HepG2 (cell line): Measurements from ENCODE around the gene RPS5. TPM values are rescaled to one million over a fixed set of nuclear protein-coding genes. Genes with fewer than 3 reads are reported as not detected.

Experiments
- HNRNPH1 ChIP-seq: fragments of 200-400 bp; formaldehyde crosslinking; optimal IDR thresholded peaks from 2 replicates; pipeline ENCODE3; 2017; ENCODE audit warnings: mild to moderate bottlenecking, low read depth, low read length
- JUND ChIP-seq: sonication (generic); formaldehyde crosslinking; IDR thresholded peaks from 2 replicates; pipeline ENCODE4 v1.8.0; 2022; ENCODE audit warnings: mild to moderate bottlenecking, missing genetic modification reagents
- NCOR1 ChIP-seq: fragments of 200-600 bp; sonication (generic); IDR thresholded peaks from 2 replicates; pipeline ENCODE4 v1.7.0; 2017; ENCODE audit warnings: antibody characterized with exemption, low read length, borderline replicate concordance
- PHF20 ChIP-seq: sonication (generic); formaldehyde crosslinking; IDR thresholded peaks from 2 replicates; pipeline ENCODE4 v1.5.0; 2020; ENCODE audit warnings: mild to moderate bottlenecking, missing genetic modification reagents
- POLR2AphosphoS2 ChIP-seq: IDR thresholded peaks from 2 replicates; pipeline ENCODE4 v1.6.1; 2011; ENCODE audit warnings: low read depth, low read length, improper control_type of control experiment
- REXO4 ChIP-seq: sonication (generic); formaldehyde crosslinking; IDR thresholded peaks from 2 replicates; pipeline ENCODE4 v1.8.0; 2022; ENCODE audit warnings: missing genetic modification reagents, mild to moderate bottlenecking, borderline replicate concordance
- TBX2 ChIP-seq: sonication (generic); formaldehyde crosslinking; IDR thresholded peaks from 2 replicates; pipeline ENCODE4 v1.5.0; 2020; ENCODE audit warnings: missing genetic modification reagents, mild to moderate bottlenecking, borderline replicate concordance
- WIZ ChIP-seq: sonication (generic); formaldehyde crosslinking; IDR thresholded peaks from 2 replicates; pipeline ENCODE4 v1.5.1; 2020; ENCODE audit warnings: mild to moderate bottlenecking, missing genetic modification reagents
- XRCC5 ChIP-seq: fragments of 200-400 bp; formaldehyde crosslinking; optimal IDR thresholded peaks from 2 replicates; pipeline ENCODE3; 2017; ENCODE audit warnings: mild to moderate bottlenecking, low read length
- ZNF331 ChIP-seq: sonication (generic); formaldehyde crosslinking; IDR thresholded peaks from 2 replicates; pipeline ENCODE4 v1.4.0; 2020; ENCODE audit warnings: missing genetic modification reagents
- ZNF460 ChIP-seq: sonication (generic); formaldehyde crosslinking; IDR thresholded peaks from 2 replicates; pipeline ENCODE4 v1.5.1; 2020; ENCODE audit warnings: missing genetic modification reagents, mild to moderate bottlenecking, borderline replicate concordance
- ZNF776 ChIP-seq: sonication (generic); formaldehyde crosslinking; IDR thresholded peaks from 2 replicates; pipeline ENCODE4 v1.4.0; 2020; ENCODE audit warnings: mild to moderate bottlenecking, missing genetic modification reagents
- polyA plus RNA-seq, 8 experiments: library from polyadenylated mRNA; depleted of rRNA in 3 of 8; stranded (reverse) in 7 of 8; unstranded in 1 of 8; fragments of >200 nt; fragmentation: Illumina TruSeq in 4 of 8; extraction: Trizol in 4 of 8; gene quantifications; 2 replicates each; pipeline versions ENCODE4 v1.2.1 to v1.2.3, GENCODE V29; 2011 to 2016; ENCODE audit warnings: low read depth in 4 of 8, missing spikeins in 1 of 8, mixed read lengths in 1 of 8; ENCODE audit not compliant: insufficient read depth in 1 of 8
- total RNA-seq, 5 experiments: library from RNA; depleted of rRNA; stranded (reverse); fragments of >200 nt; fragmentation: Illumina TruSeq; extraction: Trizol; gene quantifications; 2 replicates each; pipeline ENCODE4 v1.2.3, GENCODE V29; 2016; ENCODE audit warnings: low read depth in 1 of 5
- TF ChIP-seq, protein P1 (sequence below): sonication (generic); formaldehyde crosslinking; IDR thresholded peaks from 2 replicates; pipeline ENCODE4 v1.8.1; 2022; ENCODE audit warnings: mild to moderate bottlenecking, missing genetic modification reagents
- TF ChIP-seq, protein P2 (sequence below): sonication (generic); formaldehyde crosslinking; conservative IDR thresholded peaks from 2 replicates; pipeline ENCODE4 v1.4.0; 2020; ENCODE audit warnings: missing genetic modification reagents
- TF ChIP-seq, protein P3 (sequence below): sonication (generic); formaldehyde crosslinking; IDR thresholded peaks from 2 replicates; pipeline ENCODE4; 2020; ENCODE audit warnings: missing genetic modification reagents, mild to moderate bottlenecking, borderline replicate concordance

Gene RPS5
- total and polyA plus RNA-seq, 2 of the 13 experiments (the other 11 are each of a cell fraction or from before 2014, with no cell fraction given) = 1,544 to 4,408 TPM

DNA sequence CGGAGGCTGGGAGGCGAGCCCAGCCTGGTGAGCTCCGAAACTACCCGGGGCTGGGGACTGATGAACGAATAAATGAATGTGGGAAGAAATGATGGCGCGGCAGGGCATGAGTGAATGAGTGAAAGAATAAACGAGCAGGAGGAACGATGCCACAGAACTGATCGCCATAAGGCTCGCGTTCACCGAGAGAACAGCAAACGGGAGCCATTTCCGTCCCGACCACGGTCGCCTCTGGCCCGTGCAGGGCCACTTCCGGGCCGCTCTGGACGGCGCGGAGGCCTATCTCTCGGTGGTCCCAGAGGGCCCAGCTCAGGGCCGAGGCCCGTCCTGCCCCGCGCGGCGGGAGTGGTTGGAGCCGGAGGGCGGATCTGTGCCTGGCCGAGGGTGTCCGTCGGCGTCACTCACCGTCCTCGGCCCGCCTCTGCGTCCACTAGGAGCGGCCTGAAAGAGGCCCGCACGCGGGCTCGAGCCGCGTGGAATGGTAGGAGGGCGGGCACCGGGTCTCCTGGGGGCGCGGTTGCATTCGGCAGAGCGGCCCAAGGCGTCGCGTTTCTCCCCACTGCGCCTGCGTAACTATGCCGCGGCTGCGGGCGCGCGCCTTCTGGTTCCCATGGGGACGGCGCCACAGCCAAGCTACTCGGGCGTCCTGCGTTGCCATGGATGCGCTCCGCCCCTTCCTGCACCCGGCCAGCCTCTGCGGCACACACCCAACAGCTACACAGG, 24.6 kb upstream of the RPS5 start, which contains the start of gene ZNF497 (continued):
- TF ChIP-seq, protein P1, sequence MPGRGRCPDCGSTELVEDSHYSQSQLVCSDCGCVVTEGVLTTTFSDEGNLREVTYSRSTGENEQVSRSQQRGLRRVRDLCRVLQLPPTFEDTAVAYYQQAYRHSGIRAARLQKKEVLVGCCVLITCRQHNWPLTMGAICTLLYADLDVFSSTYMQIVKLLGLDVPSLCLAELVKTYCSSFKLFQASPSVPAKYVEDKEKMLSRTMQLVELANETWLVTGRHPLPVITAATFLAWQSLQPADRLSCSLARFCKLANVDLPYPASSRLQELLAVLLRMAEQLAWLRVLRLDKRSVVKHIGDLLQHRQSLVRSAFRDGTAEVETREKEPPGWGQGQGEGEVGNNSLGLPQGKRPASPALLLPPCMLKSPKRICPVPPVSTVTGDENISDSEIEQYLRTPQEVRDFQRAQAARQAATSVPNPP (CRISPR knock-in tag) = 0 out of 2 replicates have a peak, but pooled peaks have one; percentile 21
- TF ChIP-seq, protein P2, sequence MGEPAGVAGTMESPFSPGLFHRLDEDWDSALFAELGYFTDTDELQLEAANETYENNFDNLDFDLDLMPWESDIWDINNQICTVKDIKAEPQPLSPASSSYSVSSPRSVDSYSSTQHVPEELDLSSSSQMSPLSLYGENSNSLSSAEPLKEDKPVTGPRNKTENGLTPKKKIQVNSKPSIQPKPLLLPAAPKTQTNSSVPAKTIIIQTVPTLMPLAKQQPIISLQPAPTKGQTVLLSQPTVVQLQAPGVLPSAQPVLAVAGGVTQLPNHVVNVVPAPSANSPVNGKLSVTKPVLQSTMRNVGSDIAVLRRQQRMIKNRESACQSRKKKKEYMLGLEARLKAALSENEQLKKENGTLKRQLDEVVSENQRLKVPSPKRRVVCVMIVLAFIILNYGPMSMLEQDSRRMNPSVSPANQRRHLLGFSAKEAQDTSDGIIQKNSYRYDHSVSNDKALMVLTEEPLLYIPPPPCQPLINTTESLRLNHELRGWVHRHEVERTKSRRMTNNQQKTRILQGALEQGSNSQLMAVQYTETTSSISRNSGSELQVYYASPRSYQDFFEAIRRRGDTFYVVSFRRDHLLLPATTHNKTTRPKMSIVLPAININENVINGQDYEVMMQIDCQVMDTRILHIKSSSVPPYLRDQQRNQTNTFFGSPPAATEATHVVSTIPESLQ (CRISPR knock-in tag) = no peak; the same call in 1 of the 2 replicates
- TF ChIP-seq REXO4 (CRISPR knock-in tag) = no peak
- TF ChIP-seq JUND (CRISPR knock-in tag) = no peak
- TF ChIP-seq WIZ (CRISPR knock-in tag) = 0 out of 2 replicates have a peak, but pooled peaks have one; percentile 7
- peak; percentile 91 for TF ChIP-seq PHF20 (CRISPR knock-in tag)
- TF ChIP-seq, protein P3, sequence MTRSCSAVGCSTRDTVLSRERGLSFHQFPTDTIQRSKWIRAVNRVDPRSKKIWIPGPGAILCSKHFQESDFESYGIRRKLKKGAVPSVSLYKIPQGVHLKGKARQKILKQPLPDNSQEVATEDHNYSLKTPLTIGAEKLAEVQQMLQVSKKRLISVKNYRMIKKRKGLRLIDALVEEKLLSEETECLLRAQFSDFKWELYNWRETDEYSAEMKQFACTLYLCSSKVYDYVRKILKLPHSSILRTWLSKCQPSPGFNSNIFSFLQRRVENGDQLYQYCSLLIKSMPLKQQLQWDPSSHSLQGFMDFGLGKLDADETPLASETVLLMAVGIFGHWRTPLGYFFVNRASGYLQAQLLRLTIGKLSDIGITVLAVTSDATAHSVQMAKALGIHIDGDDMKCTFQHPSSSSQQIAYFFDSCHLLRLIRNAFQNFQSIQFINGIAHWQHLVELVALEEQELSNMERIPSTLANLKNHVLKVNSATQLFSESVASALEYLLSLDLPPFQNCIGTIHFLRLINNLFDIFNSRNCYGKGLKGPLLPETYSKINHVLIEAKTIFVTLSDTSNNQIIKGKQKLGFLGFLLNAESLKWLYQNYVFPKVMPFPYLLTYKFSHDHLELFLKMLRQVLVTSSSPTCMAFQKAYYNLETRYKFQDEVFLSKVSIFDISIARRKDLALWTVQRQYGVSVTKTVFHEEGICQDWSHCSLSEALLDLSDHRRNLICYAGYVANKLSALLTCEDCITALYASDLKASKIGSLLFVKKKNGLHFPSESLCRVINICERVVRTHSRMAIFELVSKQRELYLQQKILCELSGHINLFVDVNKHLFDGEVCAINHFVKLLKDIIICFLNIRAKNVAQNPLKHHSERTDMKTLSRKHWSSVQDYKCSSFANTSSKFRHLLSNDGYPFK (CRISPR knock-in tag) = peak; percentile 89
- TF ChIP-seq XRCC5 = peak; percentile 50
- no peak; the same call in 1 of the 2 replicates for TF ChIP-seq ZNF460
- peak; percentile 69; the same call in 1 of the 2 replicates for TF ChIP-seq ZNF776
- TF ChIP-seq TBX2 = peak; percentile 63; the same call in 1 of the 2 replicates
- no peak for TF ChIP-seq POLR2AphosphoS2
- TF ChIP-seq NCOR1 = no peak
- no peak for TF ChIP-seq HNRNPH1
- TF ChIP-seq ZNF331 (CRISPR knock-in tag) = peak; percentile 24; the same call in 1 of the 2 replicates
